T-helper 1 cell (primary cell): ENCODE results near the gene PAK2.
"Not testable (repeated sequence)": the region's sequence is repeated elsewhere in the genome, so short reads cannot be mapped to it uniquely, and the experiment has no call there.

ENCODE experiments used
- DNase-seq, 5 donors: peaks; one replicate each; pipeline ENCODE4 v3.0.0-alpha.2; 2012 to 2020

The PAK2 gene

DNA sequence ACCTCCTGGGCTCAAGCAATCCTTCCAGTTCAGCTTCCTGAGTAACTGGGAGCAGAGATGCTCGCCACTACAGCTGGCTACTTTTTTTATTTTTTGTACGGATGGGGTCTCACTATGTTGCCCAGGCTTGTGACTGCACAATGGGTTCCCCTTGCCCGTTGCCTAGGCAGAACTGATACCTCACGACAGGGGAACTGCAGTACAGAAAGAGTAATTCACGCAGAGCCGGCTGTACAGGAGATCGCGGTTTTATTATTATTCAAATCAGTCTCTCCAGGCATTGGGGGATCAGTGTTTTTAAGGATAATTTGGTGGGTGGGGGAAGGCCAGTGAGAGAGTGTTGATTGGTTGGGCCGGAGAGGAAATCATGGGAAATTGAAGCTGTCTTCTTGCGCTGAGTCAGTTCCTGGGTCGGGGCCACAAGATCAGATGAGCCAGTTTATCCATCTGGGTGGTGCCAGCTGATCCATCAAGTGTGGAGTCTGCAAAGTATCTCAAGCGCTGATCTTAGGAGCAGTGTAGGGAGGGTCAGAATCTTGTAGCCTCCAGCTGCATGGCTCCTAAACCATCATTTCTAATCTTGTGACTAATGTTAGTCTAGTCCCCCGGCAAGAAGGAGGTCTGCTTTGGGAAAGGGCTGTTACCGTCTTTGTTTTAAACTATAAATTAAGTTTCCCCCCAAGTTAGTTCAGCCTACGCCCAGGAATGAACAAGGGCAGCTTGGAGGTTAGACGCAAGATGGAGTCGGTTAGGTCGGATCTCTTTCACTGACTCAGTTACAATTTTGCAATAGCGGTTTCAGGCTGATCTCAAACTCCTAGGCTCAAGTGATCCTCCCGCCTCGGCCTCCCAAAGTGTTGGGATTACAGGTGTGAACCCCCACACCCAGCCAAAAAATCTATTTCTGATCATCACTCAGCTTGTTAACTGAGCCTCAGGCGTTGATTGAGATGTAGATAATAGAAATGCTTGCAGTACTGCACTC is 104.9 kb downstream of the PAK2 start:
- not testable (repeated sequence) for DNase-seq

- not testable (repeated sequence) for DNase-seq
Measured at GRCh38 chr3:196848375-196848774, 108.7 kb downstream of the PAK2 start.

- no peak for DNase-seq
Measured at GRCh38 chr3:196849180-196849741, 109.6 kb downstream of the PAK2 start.

GRCh38 chr3:196863000-196863399 is 123.3 kb downstream of the PAK2 start:
- DNase-seq, result not testable (repeated sequence)

- no peak for DNase-seq
Measured at GRCh38 chr3:196867155-196867506, 127.5 kb downstream of the PAK2 start.

GRCh38 chr3:196867507-196868296 is 128.0 kb downstream of the PAK2 start, which contains the start of gene SENP5:
Gene SENP5 (plus strand): TSS chr3:196867920. CDS start chr3:196885182, 17,262 bp downstream.
- DNase-seq, result peak; percentile 79 to 91 (median 83)

DNA sequence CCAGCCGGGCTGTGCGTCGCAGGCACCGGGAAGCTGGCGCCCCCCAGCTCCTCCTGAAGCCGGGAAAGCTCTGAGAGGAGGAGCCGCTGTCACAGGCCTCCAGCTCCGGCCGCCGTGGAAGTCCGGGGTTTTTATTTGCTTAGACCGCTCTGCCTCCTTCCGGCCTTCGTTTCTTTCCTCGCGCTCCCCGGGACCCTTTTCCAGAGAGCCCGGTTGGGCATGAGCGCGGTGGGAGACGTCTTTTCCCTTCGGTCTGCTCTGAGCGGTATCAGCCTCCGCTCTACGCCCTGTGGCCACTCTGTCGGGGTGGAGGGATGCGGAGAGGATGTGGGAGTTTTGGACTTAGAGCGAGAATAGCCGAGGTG is 128.6 kb downstream of the PAK2 start:
- peak in 3 of 5 donors; percentile 5 to 10 (median 5) for DNase-seq

DNA sequence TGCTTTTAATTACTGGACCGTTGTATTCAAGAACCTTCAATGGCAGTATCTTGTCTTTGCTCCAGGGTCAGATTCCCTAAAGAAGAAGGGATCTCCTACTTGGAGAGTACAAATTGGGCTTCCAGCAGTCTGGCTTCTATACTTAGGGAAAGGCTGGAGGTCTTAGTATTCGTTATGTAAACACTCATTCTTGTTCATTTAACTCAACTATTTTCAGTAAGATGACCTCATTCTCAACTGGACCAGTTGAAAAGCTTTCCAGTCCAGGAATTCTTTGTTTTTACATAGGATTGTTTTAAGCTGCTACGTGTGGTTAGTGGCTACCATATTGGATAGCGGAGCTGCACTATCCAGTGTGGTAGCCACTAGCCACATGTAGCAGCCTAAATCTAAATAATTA is 132.7 kb downstream of the PAK2 start:
- no peak for DNase-seq

DNA sequence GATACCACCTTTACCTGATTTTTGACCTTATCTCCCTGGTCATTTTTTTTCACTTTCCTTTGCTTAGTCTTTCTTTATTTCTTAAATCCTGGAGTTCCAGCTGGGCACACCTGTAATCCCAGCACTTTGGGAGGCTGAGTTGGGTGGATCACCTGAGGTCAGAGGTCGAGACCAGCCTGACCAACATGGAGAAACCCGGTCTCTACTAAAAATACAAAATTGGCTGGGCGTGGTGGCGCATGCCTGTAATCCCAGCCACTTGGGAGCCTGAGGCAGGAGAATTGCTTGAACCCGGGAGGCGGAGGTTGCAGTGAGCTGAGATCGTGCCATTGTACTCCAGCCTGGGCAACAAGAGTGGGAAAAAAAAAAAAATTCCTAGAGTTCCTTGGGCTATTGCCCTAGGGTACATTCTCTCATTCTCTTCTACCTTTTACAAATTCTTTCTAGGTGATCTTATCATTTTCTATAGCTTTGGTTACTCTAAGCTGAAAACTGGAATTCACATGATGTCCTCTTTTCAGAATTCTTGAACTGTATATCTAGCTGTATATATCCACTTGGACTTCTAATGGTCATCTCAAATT is 134.9 kb downstream of the PAK2 start:
- not testable (repeated sequence) for DNase-seq

DNA sequence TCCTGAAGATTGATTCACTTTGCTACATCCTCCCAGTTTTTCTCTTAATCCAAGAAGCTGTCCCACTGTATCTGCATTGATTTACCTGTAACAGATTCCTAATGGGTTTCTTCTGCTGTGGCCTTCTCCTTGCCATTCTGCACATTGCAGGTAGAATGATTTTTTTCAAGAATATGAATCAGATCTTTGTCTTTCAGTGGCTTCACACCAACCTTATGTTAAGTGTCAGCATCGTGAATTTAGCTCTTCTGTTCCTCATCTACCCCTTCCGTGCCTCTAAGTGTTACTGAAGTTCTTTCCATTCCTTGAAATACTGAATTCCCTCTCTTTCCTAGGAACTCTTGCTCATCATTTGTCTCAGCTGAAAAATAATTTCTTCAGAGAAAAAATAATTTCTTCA is 135.6 kb downstream of the PAK2 start:
- no peak for DNase-seq
